Uterus (tissue), 2 donors: ENCODE results near the gene ASNSD1.

ENCODE experiments used
- CTCF ChIP-seq, 4 experiments: fragments of 200-600 bp in 2 of 4; fragments of 450-650 bp in 2 of 4; sonication (generic) in 2 of 4; IDR thresholded peaks; one replicate each; pipeline ENCODE4 v1.5.1; 2016 to 2019; ENCODE audit warnings: antibody characterized with exemption in 4 of 4, mild to moderate bottlenecking in 2 of 4, moderate library complexity in 1 of 4
- POLR2A ChIP-seq, 2 donors: fragments of 450-650 bp; IDR thresholded peaks; one replicate each; pipeline ENCODE4 v1.6.1; 2016; ENCODE audit warnings: antibody characterized with exemption in 2 of 2, mild to moderate bottlenecking in 1 of 2, moderate library complexity in 1 of 2

- TF ChIP-seq CTCF (IDR thresholded peaks at IDR 0.05) (no peak), POLR2A (IDR thresholded peaks at IDR 0.05) (no peak)
Observed at GRCh38 chr2:189661957-189662321, 680 bp downstream of the ASNSD1 start.
